NCI-H1417 treated with DMSO at 0.1 percent for 48 hours (cell line): ENCODE measurements around the gene KLHL29.

Experiments used
- DNase-seq: peaks from one replicate; lab custom pipeline; 2025; lab: John Stamatoyannopoulos, UW

KLHL29 gene

DNA sequence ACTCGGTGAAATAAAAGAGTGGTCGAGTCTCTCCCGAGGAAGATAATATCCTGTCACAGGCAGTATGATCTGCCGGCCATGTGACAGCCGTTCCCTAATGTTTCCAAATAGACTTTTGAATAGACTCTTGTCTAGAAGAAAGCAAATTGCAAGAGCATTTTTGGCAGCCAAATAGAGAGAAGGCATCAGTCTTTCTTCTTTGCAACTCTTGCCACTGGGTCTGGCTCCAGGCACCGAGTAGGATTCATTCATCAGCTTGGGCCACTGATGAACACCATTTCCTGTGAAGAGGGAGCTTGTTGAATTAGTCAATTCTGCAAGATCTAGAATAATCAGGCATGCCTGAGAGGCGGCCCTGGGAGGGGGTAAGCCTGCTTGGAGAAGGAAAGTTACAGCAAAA, 165.6 kb downstream of the KLHL29 start:
- DNase-seq = no peak

DNA sequence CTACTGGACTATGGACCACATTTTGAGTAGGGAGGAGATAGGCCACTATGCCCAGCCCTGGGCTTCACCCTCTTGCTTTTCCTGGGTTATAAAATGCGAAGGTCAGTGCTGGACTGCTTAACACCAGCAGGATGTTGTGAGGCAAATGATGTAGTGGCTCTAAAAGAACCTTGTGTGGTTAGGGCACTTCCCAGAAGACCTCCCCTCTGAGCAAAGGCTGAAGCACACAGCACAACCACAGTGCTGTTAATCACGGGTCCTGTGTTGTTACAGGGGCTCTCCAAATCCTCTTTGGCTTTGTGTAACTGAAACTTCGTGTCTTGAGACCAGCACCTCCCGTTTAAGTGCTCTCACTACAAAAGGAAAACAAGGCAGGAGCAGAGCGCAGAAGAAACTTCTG, 166.9 kb downstream of the KLHL29 start:
- DNase-seq = no peak

DNA sequence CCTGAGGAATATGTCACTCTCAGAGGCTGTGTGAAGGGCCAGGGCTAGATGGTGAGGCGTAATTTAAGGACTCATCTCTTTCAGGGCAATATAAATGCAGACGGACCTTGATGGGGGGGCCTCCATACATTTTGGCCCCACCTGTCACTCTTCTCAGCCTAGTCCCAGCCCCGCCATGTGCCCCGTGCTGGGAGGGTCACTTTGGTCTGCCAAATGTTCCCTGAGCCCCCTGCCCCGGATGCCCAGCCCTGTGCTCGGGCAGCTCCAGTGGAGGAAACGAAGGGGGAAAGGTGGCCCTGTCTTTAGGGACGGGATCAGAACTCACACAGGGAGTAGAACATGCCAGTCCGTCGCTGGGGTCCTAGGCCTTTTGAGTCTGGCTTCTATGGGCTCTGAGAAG, 168.6 kb downstream of the KLHL29 start:
- DNase-seq = no peak

DNA sequence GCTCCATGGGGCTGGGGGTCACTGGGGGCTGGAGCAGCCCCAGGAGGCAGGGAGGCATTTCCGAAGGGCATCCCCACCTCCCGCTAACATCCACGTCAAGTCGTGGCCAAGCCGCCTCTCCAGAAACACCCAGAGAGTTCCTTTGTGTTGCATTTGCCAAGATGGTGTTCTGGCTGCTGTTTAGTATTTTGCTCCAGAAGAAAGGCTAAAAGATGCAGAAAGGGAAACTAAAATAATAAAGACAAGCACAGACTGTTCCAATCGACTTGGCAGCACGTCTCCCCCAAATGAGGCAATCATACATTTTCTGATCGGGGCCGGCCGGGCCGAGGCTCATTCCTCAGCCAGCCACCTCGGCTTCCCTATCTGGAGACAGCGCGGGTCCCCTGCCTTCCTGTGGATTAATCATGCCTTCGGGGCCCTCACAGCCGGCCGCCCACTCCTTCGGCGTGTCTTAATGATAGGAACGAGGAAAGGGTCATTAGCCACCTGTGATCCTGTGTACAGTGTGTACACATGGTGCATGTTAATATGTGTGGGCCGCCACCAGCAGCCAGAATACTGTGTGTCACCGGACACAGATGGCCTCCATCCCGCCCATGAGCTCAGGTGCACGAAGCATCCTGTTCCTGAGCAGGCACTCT, 169.2 kb downstream of the KLHL29 start:
- DNase-seq = no peak

GRCh38 chr2:23555944-23556343, 171.0 kb downstream of the KLHL29 start:
- DNase-seq = no peak

DNA sequence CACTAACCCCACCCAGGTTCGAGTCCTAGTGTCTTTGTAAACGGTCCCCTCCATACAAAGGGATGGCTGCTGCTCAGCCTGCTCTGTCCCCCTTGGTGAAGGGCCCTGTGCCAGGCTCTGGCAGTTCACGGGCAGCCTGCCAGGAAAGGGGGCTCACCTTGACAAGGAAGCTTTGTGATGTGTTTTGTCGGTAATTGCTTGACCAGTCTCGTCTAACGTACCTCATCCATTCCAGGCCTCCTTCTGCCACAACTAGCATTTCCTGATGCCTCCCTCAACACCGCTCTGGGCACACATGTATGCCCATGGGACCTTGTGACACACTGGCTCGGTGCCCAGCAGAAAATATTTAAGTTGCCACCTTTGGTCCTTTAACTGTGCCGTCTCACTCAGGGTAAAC, 171.9 kb downstream of the KLHL29 start:
- no peak for DNase-seq

DNA sequence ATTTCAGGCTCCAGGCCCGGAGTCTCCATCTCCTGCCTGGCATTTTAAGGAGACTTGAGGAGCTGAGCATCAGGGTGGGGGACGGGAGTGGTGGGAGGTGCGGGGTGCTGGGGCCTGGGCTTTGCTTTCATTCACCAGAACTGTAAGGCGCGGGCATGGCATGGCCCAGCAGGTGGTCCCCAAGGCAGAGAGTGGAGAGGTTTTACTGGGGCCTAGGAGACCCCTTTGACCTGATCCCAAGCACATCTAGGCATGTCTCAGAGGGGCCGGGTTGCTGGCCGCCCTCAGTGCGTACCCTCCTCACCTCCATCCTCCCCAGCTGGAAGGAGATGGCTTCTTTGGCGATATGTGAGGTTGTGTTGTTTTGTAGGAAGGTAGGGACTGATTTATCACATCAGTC, 172.5 kb downstream of the KLHL29 start:
- no peak for DNase-seq

DNA sequence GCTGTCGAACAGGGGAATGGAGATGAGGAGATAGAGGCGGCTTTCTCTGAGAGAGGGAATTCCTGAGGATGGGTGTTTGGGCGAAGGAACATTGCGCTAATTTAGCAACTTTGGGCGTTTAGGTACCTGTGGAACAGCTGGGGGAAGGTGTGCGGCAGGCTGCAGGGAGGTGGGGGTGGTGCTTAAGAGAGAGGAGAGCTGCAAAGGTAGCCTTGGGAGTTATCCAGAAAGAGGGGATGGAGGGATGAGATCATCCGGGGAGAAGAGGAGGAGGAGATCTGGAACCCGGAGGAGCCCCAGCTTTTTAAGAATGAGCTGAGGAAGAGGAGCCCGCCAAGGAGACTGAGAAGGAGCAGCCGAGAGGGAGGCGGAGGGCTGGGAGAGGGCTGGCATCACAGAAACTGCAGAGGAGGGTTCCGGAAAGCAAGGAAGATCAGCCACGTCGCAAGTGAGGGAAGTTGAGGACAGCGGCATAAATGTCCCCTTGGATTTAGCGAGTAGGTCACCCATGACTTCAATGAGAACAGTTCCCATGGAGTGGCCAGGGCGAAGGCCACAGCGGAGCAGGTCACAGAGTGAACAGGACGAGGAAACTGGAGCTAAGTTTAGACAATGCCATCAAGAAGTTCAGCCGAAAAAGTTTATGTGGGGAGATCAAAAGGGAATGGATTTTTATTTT, 174.7 kb downstream of the KLHL29 start:
- DNase-seq = no peak

- DNase-seq = no peak
Observed at GRCh38 chr2:23561088-23561487, 176.1 kb downstream of the KLHL29 start.

DNA sequence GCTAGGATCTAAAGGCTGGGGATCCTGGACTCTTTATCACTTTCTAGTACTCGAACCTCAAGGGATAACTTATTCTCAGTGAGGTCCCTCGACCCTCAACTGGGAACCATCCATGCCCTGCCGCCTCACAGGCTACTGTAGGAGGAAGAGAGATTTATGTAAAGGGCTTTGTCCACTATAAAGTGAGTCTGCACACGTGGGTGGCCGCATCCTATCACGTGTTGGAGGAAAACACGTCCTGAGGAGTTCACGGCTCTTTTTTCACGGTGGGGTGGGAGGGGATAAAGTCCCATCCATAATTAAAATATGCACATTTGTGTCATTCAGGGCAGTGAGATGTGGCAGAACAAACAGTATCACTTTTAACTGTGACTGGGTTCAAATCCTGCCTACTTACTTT, 176.6 kb downstream of the KLHL29 start:
- DNase-seq = no peak

- DNase-seq = no peak
Observed at GRCh38 chr2:23562143-23562542, 177.2 kb downstream of the KLHL29 start.

GRCh38 chr2:23563151-23563550, 178.2 kb downstream of the KLHL29 start:
- no peak for DNase-seq

DNA sequence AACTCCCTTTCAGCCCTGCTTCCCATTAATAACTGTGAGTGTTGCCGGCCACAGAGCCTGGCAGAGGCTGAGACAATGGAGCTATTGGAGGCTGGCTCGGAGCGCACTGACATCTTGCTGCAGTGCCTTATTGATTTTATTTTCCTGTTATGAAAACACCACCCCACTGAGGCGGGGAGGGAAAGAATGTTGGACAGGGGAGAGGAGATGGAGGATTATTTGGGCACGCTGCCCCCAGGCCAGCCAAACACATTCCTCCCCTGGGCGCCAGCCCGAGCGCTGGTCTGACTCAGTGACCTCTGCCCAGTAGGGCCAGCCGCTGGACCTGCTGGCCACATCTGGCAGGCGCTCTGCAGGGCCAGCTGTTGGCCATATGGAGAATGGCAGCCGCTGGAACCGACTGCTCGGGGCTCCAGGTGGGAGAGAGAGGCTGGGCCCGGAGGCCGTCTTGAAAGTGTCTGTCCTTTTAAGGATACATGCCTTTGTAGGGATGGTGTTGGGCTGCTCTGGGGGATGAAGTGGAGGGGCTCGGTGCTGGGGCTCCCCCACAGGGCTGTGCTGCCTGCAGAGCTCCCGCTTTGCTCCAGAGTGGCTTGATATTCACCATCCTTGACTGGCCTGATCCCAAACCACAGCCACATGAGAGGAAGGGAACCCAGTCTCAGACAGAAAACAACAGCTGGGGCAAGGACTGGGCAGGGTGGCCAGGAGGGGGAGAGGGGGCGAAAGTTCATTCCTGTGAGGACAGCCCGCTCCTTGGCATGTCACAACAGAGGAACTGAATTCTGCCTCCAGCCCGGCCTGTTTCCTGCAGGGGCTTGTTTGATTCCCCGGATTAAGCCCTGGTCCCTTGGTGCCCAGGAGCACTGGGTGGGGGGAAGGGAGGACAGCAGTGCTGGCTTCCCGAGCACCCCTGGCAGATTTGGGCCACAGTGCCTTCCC, 179.0 kb downstream of the KLHL29 start:
- no peak for DNase-seq

DNA sequence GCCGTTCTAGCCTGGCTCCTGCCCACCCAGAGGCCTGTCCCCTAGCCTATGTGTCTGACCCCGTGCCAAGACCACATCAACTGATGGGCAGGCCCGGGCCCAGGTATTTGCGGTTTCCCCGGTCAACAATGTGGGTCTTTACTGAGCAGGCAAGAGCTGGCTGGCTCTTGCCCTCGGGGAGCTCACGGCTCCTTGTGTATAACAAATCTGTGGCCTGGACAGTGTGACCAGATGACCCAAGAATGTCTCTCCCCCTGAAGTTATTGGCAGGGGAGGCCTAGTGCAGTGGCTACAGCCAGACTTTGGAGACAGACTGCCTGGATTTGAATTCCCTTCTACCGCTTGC, 179.6 kb downstream of the KLHL29 start:
- no peak for DNase-seq

- no peak for DNase-seq
Observed at GRCh38 chr2:23565374-23565773, 180.4 kb downstream of the KLHL29 start.

GRCh38 chr2:23565814-23566213, 180.8 kb downstream of the KLHL29 start:
- no peak for DNase-seq

GRCh38 chr2:23566241-23567142, 181.5 kb downstream of the KLHL29 start:
- no peak for DNase-seq

DNA sequence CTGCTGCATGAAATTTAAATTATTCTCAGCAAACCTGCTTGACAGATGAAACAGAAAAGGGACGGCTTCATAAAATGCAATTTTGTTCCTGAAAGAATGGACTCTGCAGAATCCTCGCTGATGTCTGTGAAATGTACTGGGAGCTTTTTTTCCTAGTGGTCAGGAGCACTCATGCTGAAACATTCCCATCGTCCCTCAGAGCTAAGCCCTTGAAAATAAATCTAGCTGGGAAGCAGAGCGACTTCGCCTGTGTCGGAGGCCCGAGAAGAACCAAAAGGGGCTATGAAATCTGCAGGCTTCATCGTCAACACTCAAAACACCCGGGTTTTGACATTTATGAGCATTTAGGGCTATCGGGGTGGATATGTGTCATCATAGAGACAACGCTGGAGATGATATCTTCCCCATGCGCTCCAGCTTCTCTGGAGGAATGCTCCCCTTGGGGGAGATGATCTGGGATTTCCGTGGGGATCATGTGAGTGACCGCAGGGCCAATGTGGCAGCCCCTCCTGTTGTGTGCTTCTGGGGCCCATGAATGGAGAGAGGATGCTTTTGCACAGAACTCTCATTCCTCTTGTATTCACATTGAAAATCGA, 182.3 kb downstream of the KLHL29 start:
- DNase-seq = no peak

DNA sequence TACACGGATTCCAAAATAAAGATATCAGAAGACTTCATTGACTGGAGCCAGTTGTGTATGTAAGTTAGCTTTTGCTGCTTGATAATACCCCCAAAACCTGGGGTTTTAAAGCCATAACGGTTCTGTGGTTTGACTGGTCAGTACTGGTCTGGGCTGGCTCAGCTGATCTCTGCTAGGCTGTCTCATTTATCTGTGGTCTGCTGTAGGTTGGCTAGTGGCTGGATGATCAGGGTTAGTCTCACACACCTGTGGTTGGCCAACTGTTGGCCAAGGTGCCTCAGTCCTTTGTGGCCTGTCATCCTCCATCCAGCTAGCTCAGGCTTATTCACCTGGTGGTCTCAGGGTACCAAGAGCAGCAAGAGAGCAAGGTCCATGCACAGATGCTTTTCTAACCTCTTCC, 183.2 kb downstream of the KLHL29 start:
- no peak for DNase-seq

GRCh38 chr2:23568626-23569190, 183.7 kb downstream of the KLHL29 start:
- DNase-seq = no peak

DNA sequence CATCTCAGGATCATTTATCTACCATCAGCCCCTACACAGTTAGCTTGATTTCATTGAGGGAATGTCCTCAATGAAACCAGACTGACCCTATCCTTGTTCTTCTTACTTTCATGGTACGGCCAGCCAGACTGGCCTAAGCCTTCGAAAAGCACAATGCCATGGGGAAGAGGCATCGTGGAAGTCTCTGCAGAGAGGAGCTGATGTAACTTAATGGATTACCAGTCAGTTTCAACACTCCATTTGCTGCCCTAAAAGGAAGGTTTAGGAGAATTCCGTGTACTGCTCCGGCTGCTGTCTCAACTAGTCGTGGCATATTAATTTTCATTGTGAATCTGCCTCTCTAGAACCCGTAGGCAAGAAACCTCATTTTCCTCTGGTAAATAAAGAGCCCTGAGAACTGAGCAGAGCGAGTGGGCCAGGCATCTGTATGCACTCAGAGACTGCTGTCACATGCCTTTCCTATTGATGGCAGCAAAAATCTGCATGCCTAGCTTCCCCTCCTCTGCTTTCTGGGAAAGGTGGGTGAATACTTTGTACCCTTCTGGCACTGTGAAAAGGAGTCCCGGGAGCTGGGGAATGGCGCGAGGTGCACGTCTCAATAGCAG, 184.9 kb downstream of the KLHL29 start:
- no peak for DNase-seq
